ENCODE measurements around the gene TBC1D1.

TBC1D1 gene

DNA sequence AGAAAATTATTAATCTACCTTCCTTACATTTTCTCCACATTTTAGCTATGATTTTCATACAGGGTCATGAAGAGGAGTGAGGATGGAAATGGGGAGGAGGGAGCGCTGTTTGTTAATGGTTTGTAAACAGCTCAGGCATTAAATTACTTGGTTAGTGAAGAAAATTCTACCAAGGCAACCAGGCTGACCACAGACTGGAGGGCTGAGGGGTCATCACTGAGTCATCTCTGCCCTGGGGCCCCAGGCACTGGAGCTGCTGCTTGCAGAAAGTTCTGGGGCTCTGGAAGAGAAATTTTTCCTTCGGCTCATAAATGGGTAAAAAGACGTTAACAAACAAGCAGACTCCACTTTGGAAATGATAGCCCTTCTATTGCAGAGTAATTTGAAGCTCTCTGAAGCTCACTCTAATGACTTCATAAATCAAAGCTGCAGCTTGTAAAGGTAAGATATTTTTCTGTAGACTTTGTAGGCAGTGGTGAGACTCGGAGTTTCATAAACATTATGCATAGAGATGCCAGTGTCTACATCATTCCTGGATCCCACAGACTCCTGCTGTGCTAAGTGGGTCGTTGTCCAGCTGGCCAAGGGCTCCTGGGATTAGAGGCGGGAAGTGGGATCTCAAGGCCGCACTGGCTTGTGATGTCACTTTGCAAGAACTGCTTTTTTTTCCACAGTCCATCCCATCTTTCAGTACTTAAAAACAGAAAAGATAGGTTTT, 228.9 kb downstream of the TBC1D1 start (continued):
- TF ChIP-seq ZNF560 (tag by site-specific recombination; IDR thresholded peaks at IDR 0.05; ENCODE audit: borderline replicate concordance) (no peak), WT1 (tag by site-specific recombination; IDR thresholded peaks at IDR 0.05) (peak; percentile 84), ZXDB (tag by site-specific recombination; IDR thresholded peaks at IDR 0.05) (peak; percentile 53), ZNF155 (tag by site-specific recombination; IDR thresholded peaks at IDR 0.05) (no peak), ZNF248 (tag by site-specific recombination; IDR thresholded peaks at IDR 0.05) (no peak), KLF9 (tag by site-specific recombination; IDR thresholded peaks at IDR 0.05; ENCODE audit: low read depth) (no peak), ZNF423 (tag by site-specific recombination; IDR thresholded peaks at IDR 0.05) (peak; percentile 83), GLIS2 (tag by site-specific recombination; IDR thresholded peaks at IDR 0.05) (no peak), ZFP69B (tag by site-specific recombination; IDR thresholded peaks at IDR 0.05) (no peak), ZNF626 (tag by site-specific recombination; IDR thresholded peaks at IDR 0.05) (no peak)
- TF ChIP-seq, protein P1, sequence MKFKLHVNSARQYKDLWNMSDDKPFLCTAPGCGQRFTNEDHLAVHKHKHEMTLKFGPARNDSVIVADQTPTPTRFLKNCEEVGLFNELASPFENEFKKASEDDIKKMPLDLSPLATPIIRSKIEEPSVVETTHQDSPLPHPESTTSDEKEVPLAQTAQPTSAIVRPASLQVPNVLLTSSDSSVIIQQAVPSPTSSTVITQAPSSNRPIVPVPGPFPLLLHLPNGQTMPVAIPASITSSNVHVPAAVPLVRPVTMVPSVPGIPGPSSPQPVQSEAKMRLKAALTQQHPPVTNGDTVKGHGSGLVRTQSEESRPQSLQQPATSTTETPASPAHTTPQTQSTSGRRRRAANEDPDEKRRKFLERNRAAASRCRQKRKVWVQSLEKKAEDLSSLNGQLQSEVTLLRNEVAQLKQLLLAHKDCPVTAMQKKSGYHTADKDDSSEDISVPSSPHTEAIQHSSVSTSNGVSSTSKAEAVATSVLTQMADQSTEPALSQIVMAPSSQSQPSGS (tag by site-specific recombination; IDR thresholded peaks at IDR 0.05; ENCODE audit: low read depth) = 0 out of 2 replicates have a peak, but pooled peaks have one; percentile 42
- TF ChIP-seq, protein P2, sequence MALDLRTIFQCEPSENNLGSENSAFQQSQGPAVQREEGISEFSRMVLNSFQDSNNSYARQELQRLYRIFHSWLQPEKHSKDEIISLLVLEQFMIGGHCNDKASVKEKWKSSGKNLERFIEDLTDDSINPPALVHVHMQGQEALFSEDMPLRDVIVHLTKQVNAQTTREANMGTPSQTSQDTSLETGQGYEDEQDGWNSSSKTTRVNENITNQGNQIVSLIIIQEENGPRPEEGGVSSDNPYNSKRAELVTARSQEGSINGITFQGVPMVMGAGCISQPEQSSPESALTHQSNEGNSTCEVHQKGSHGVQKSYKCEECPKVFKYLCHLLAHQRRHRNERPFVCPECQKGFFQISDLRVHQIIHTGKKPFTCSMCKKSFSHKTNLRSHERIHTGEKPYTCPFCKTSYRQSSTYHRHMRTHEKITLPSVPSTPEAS (tag by site-specific recombination; IDR thresholded peaks at IDR 0.05) = no peak
- TF ChIP-seq, protein P3, sequence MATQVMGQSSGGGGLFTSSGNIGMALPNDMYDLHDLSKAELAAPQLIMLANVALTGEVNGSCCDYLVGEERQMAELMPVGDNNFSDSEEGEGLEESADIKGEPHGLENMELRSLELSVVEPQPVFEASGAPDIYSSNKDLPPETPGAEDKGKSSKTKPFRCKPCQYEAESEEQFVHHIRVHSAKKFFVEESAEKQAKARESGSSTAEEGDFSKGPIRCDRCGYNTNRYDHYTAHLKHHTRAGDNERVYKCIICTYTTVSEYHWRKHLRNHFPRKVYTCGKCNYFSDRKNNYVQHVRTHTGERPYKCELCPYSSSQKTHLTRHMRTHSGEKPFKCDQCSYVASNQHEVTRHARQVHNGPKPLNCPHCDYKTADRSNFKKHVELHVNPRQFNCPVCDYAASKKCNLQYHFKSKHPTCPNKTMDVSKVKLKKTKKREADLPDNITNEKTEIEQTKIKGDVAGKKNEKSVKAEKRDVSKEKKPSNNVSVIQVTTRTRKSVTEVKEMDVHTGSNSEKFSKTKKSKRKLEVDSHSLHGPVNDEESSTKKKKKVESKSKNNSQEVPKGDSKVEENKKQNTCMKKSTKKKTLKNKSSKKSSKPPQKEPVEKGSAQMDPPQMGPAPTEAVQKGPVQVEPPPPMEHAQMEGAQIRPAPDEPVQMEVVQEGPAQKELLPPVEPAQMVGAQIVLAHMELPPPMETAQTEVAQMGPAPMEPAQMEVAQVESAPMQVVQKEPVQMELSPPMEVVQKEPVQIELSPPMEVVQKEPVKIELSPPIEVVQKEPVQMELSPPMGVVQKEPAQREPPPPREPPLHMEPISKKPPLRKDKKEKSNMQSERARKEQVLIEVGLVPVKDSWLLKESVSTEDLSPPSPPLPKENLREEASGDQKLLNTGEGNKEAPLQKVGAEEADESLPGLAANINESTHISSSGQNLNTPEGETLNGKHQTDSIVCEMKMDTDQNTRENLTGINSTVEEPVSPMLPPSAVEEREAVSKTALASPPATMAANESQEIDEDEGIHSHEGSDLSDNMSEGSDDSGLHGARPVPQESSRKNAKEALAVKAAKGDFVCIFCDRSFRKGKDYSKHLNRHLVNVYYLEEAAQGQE (tag by site-specific recombination; IDR thresholded peaks at IDR 0.05) = no peak
- TF ChIP-seq, protein P4, sequence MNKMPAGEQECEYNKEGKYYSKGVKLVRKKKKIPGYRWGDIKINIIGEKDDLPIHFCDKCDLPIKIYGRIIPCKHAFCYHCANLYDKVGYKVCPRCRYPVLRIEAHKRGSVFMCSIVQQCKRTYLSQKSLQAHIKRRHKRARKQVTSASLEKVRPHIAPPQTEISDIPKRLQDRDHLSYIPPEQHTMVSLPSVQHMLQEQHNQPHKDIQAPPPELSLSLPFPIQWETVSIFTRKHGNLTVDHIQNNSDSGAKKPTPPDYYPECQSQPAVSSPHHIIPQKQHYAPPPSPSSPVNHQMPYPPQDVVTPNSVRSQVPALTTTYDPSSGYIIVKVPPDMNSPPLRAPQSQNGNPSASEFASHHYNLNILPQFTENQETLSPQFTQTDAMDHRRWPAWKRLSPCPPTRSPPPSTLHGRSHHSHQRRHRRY (tag by site-specific recombination; IDR thresholded peaks at IDR 0.05) = no peak
- TF ChIP-seq, protein P5, sequence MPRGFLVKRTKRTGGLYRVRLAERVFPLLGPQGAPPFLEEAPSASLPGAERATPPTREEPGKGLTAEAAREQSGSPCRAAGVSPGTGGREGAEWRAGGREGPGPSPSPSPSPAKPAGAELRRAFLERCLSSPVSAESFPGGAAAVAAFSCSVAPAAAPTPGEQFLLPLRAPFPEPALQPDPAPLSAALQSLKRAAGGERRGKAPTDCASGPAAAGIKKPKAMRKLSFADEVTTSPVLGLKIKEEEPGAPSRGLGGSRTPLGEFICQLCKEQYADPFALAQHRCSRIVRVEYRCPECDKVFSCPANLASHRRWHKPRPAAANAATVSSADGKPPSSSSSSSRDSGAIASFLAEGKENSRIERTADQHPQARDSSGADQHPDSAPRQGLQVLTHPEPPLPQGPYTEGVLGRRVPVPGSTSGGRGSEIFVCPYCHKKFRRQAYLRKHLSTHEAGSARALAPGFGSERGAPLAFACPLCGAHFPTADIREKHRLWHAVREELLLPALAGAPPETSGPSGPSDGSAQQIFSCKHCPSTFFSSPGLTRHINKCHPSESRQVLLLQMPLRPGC (tag by site-specific recombination; IDR thresholded peaks at IDR 0.05) = no peak; the same call in 1 of the 2 replicates

DNA sequence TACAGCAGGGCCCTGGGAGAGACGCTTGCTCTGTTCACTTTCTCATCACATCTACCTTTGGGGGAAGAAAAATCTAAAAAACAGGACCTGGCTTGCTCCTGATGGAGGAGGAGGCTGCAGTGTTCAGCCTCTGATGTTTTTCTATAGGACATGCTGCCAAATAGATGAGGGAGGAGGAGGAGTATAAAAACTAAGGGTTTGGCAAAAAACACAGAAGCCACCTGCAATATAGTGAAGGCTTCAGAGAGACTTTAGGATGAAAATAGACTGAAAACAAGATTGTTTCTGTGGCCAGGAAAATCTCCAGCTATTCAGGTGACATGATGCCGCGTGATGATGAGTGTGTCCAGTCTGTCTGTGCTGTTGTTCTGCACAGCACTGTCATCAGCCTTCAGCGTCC, 229.9 kb downstream of the TBC1D1 start:
- H3K4me3 ChIP-seq (ENCODE audit: low read depth, low read length) = no peak overlapping the region
- H3K4me1 ChIP-seq (ENCODE audit: control insufficient read depth, insufficient read depth, low read length) = peaks cover 13% of the 10 kb centered on the region
- ChIA-PET CTCF (interaction anchor here (1.0 kb wide), 1 partner anchor 52 kb away, joined by 3 read pairs; no protein-coding TSS in a partner anchor), POLR2A (interaction anchor here (1.7 kb wide), 1 partner anchor 30 kb away, joined by 7 read pairs; no protein-coding TSS in a partner anchor)
- H3K9me3 ChIP-seq (ENCODE audit: control insufficient read depth, insufficient read depth, low read depth, low read length) = no peaks in the 10 kb centered on the region
- H3K36me3 ChIP-seq (ENCODE audit: control insufficient read depth in 2 of 2, insufficient read depth in 1 of 2, low read length in 2 of 2) = peaks cover 0 to 37% of the 10 kb centered on the region in 2 experiments; a peak in 1 of 3 replicates
- no peak overlapping the region for H3K27ac ChIP-seq (ENCODE audit: extremely low read depth, low read depth, low read length)
- TF ChIP-seq ZNF274 (IDR thresholded peaks at IDR 0.05; ENCODE audit: low read length) (no peak), ZNF274 (tag by site-specific recombination; IDR thresholded peaks at IDR 0.05; ENCODE audit: borderline replicate concordance) (no peak), HOXA7 (CRISPR knock-in tag; IDR thresholded peaks at IDR 0.05; ENCODE audit: borderline replicate concordance) (no peak)
- TF ChIP-seq, protein P6, sequence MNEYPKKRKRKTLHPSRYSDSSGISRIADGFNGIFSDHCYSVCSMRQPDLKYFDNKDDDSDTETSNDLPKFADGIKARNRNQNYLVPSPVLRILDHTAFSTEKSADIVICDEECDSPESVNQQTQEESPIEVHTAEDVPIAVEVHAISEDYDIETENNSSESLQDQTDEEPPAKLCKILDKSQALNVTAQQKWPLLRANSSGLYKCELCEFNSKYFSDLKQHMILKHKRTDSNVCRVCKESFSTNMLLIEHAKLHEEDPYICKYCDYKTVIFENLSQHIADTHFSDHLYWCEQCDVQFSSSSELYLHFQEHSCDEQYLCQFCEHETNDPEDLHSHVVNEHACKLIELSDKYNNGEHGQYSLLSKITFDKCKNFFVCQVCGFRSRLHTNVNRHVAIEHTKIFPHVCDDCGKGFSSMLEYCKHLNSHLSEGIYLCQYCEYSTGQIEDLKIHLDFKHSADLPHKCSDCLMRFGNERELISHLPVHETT (tag by site-specific recombination; IDR thresholded peaks at IDR 0.05) = no peak
- TF ChIP-seq, protein P2 (tag by site-specific recombination; IDR thresholded peaks at IDR 0.05) = no peak
- TF ChIP-seq, protein P7, sequence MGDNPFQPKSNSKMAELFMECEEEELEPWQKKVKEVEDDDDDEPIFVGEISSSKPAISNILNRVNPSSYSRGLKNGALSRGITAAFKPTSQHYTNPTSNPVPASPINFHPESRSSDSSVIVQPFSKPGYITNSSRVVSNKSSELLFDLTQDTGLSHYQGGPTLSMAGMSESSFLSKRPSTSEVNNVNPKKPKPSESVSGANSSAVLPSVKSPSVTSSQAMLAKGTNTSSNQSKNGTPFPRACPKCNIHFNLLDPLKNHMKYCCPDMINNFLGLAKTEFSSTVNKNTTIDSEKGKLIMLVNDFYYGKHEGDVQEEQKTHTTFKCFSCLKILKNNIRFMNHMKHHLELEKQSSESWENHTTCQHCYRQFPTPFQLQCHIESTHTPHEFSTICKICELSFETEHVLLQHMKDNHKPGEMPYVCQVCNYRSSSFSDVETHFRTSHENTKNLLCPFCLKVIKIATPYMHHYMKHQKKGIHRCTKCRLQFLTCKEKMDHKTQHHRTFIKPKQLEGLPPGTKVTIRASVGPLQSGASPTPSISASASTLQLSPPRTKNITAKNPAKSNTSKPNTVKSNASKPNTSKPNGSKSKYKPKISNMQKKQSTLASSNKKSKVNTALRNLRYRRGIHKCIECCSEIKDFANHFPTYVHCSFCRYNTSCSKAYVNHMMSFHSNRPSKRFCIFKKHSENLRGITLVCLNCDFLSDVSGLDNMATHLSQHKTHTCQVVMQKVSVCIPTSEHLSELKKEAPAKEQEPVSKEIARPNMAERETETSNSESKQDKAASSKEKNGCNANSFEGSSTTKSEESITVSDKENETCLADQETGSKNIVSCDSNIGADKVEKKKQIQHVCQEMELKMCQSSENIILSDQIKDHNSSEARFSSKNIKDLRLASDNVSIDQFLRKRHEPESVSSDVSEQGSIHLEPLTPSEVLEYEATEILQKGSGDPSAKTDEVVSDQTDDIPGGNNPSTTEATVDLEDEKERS (tag by site-specific recombination; IDR thresholded peaks at IDR 0.05) = no peak
